NCI-H2171 (cell line): ENCODE results near the gene PITRM1.
"Not testable (repeated sequence)": the region's sequence is repeated elsewhere in the genome, so short reads cannot be mapped to it uniquely, and the experiment has no call there.

Source experiments
- DNase-seq: peaks from one replicate; lab custom pipeline; 2025; lab: John Stamatoyannopoulos, UW

The PITRM1 gene

GRCh38 chr10:3122034-3122433 lies 50.5 kb downstream of the PITRM1 start:
- DNase-seq = no peak

DNA sequence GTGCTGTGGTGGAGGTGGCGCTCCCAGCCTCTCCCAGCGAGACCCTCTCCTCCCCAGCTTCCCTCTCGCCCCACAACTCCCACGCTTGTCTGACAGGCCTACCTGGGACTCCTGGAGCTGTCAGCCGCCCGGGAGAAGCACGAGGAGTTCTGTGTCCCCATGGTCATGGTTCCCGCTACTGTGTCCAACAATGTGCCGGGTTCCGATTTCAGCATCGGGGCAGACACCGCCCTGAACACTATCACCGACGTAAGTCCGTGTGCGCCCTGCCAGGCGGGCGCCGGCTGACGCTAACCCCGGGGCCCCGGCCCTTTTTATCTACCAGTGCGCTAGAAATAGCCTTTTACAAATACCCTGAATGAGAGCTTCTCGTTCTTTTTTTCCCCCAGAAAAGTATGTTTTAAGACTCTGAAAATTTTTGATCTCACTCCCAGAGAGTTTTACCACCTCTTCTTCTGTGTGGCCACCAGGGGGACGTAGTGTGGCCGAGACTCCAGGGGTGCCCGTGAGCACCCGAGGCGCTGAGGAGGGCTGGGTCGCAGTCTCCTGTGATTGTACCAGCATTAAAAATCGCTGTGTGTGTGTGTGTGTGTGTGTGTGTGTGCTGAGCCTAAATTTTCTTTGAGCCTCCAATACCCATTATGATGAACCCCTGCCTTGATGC lies 52.7 kb downstream of the PITRM1 start:
- DNase-seq = no peak

- DNase-seq = no peak
These were observed 53.9 kb downstream of the PITRM1 start for GRCh38 chr10:3118641-3119091.

DNA sequence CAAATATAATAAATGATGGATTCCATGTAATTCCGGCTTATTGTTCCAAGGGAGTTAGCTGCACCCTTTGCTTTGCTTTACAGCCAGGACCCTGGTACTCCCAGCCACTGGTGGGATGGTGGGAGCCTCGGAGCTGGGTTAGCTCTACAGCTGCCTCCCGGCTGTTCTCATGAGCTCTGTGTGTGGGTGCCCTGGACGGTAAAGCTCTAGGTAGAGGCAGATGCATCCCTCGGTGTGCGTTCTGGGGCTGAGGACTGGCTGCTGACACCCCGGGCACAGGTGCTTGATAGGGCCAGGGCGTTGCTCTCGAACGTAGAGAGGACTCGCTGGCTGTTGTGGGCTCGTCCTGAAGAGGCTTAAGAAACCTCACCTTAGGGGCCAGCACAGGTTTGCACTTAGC lies 55.1 kb downstream of the PITRM1 start:
- DNase-seq = no peak

DNA sequence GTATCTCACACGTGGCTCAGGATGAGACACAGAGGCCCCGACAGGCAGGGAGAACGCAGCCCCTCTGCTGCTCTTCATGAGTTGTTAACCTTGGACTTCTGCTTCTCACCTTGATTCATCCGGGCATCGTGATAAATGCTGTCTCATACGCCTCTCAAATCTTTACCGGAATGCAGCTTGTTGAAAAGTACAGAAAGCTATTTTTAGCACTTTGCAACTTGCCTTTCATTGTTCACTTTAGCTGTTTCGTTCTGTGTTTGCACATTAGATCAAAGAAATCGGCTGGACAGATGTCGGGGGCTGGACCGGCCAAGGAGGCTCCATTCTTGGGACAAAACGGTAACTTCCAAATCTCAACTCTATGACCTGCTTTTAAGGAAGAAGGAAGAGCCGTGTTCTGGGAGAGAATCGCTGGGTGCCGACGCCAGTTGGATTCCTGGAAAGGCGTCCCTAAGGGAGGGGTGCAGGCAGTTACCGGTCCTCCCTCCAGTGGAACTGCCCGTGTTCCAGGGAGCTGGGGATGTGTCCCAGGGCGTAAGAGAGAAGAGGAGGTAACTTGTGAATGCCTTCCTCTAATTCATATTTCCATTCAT lies 56.0 kb downstream of the PITRM1 start:
- DNase-seq = no peak

GRCh38 chr10:3115685-3116084 lies 56.9 kb downstream of the PITRM1 start:
- DNase-seq = no peak

- no peak for DNase-seq
These were observed 59.2 kb downstream of the PITRM1 start for GRCh38 chr10:3113343-3113720.

GRCh38 chr10:3111621-3112163 lies 60.9 kb downstream of the PITRM1 start:
- DNase-seq = no peak

GRCh38 chr10:3110782-3111620 lies 61.6 kb downstream of the PITRM1 start:
- no peak for DNase-seq

DNA sequence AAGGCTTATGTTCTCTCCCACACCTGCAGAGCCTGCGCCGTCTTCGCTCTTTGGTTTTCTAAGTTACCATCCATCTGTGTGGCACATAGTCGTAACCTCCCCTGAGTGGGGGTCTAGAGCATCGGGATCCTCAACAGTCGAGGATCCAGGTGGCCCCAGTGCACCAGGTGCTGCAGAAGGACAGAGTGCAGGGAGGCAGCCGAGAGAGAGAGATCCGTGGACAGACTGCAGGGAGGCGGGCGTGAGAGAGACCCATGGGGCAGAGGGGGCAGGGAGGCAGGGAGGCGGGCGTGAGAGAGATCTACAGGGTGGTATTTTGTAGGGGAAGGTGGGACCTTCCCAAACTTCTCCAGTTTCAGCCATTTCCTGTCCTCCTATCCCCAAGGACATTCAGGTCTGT lies 62.9 kb downstream of the PITRM1 start:
- DNase-seq = no peak

DNA sequence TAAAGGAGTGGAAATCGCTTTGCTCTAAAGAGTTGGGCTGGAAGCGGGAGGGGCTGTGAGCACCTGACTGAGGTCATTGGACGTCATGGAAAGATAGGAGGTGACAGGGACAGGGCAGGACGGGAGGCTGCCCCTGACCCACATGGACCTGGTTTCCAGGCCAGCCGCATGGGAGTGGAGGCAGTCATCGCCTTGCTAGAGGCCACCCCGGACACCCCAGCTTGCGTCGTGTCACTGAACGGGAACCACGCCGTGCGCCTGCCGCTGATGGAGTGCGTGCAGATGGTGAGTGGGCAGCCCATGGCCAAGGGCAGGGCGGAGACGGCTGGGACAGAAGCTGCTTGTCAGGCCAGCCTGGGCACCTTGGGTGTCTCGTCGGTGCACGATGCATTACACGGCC lies 63.4 kb downstream of the PITRM1 start:
- no peak for DNase-seq

DNA sequence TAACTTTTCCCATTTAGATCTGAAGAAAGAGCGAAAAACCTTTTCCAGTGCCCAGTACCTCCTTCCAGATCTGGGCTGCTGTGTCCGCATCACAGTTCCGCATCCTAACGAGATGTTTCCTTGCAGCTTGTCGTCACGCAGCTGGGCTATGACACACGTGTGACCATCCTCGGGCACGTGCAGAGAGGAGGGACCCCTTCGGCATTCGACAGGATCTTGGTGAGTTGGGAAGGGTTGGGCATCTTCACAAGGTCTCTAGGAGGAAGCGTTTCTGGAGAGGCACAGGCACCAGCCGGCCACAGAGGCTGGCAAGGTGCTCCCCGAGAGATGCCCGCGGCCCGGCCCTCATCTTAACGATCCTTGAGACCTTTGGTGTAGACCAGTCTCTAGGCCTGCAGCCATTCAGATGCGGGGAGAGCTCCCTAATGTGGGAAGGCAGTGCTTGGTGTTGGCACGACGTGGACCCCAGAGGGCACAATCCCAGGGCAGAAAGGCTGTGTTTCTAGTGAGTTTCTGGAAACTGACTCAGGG lies 63.9 kb downstream of the PITRM1 start:
- DNase-seq = no peak

- no peak for DNase-seq
These were observed 64.5 kb downstream of the PITRM1 start for GRCh38 chr10:3108033-3108432.

DNA sequence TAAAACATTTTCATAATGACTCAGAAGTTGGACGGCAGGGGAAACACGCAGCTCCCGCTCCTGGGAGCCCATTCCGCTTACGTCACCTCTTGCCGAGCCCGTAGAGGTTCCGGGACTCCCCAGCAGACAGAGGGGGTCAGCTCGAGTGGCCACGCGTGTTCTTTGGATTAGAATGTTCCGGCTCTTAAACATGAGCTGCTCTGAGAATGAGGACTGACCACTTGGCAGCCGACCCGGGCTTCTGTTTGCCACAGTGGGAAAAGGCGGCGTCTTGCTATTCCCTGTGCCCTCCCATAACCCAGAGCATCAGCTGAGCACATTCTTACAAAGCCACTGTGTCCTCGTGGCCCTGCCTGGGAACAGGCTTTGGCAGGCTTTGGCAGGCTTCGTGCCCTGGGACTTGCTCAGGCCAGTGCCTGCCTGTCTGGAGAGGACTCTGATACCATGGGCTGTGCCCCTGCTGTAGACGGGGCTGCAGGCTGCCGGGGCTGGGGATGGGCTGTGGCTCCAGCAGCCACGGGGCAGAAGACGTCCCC lies 65.1 kb downstream of the PITRM1 start:
- no peak for DNase-seq

DNA sequence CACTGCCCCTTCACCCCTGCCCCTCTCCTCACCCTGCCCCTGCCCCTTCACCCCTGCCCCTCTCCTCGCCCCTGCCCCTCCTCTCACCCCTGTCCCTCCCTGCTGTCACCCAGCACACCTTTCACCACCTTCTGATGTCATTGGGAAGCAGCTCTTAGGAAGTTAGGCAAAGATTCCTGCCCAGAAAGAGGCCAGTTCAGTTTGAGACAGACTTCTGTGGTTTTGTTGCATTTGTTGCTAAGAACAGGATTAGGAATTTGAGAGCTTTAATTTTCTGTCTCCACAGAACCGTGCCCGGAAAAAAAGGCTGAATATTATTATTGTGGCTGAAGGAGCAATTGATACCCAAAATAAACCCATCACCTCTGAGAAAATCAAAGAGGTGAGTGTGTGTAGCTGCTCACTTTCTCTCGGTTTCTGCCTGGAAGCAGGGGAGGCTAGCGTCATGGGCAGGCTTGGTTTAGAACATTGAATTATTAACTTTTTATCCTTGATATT lies 65.6 kb downstream of the PITRM1 start:
- DNase-seq = no peak

DNA sequence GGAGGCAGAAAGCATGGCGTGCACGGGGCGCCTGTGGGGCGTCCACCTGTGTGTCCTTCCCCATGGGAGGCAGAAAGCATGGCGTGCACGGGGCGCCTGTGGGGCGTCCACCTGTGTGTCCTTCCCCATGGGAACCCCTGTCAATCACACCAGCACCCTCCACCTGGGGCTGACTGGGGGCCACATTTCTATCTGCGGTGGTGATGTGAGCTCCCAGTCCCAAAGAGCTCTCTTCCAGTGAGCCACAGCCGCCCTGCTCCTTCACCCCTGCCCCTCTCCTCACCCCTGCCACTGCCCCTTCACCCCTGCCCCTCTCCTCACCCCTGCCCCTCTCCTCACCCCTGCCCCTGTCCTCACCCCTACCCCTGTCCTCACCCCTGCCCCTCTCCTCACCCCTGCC lies 66.3 kb downstream of the PITRM1 start:
- DNase-seq = not testable (repeated sequence)

- no peak for DNase-seq
These were observed 66.7 kb downstream of the PITRM1 start for GRCh38 chr10:3105905-3106304.

DNA sequence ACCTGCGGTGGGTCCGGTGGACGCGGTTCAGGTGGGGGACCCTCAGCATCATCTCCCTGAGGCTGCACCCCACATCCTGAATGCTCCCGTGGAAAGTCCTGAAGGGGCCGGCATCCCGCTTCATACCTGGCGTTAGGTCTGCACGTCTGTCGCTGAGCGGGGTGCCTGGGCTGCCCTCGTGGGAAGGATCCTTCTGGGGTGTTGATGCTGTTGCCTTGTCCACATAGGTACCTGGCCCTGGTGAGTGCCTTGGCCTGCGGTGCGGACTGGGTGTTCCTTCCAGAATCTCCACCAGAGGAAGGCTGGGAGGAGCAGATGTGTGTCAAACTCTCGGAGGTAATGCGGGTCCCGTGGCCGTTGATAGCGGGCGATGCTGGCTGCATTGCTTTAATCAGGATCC lies 67.4 kb downstream of the PITRM1 start:
- DNase-seq = no peak

DNA sequence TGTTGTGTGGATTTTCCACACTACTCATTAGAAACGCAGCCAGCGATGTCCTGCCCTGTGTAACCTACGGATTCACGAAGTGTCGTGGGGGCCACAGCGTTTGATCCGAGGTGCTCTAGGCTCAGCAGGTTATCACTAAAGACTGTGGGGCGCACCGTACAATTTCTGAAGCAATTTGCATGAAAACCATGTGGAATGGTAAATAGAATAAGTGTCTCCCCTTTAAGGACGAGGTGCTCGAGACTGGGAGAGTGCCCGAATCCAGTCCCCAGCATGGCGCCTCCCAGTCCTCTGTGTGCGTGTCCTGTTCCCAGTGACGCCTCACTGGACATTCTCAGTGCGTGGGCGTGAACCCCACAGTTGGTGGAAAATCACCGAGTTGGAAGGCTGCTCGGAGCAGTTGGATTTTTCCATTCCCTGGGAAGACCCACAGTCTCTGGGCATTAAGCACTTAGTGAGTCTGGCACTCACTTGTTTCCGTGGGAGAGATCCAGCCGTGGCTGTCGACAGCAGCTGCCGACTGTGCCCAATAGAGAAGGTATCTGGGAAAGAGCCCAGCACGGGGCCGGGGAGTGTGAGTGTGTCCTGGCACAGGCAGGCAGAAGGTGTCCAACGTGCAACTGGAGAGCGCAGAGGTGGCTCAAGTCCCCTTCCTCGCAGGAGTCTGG lies 68.2 kb downstream of the PITRM1 start:
- no peak for DNase-seq

DNA sequence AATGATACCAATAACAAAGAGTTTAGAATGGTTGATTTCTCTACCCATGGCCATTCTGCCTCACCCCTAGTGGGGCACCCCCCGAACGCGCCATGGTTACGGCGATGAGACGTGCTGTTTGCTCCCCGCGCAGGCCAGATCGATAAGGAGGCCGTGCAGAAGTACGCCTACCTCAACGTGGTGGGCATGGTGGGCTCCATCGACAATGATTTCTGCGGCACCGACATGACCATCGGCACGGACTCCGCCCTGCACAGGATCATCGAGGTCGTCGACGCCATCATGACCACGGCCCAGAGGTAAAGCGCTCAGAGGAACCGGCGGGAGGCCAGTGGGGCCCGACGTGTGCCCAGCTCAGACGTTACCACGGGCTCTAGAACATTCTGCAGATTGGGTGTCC lies 68.9 kb downstream of the PITRM1 start:
- no peak for DNase-seq

- DNase-seq = no peak
These were observed 69.7 kb downstream of the PITRM1 start for GRCh38 chr10:3102720-3103427.
